Nucleus accumbens (tissue), 56 donors: ENCODE measurements around the gene ARL4A.

Source experiments
- DNase-seq, 56 donors: peaks; one replicate each; lab custom pipeline; 2025; lab: John Stamatoyannopoulos, UW

Gene ARL4A

DNA sequence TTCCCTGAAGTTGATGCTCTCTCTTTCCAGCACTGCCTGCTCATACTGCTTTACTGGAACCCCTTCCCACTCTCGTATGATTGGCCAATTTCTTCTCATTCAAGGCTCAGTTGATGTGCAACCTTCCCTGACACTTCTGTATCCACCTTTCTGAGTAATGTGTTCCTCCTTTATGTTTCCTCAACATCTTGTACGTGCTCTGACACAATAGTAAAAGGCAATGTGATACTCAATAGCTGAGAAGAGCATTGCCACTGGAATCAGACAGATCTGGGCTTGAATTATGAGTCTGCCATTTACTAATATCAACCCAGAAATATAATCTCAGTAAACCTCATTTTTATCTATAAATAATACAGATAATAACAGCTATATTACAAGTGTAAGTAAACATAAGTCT lies 34.7 kb downstream of the ARL4A start:
- no peak for DNase-seq

DNA sequence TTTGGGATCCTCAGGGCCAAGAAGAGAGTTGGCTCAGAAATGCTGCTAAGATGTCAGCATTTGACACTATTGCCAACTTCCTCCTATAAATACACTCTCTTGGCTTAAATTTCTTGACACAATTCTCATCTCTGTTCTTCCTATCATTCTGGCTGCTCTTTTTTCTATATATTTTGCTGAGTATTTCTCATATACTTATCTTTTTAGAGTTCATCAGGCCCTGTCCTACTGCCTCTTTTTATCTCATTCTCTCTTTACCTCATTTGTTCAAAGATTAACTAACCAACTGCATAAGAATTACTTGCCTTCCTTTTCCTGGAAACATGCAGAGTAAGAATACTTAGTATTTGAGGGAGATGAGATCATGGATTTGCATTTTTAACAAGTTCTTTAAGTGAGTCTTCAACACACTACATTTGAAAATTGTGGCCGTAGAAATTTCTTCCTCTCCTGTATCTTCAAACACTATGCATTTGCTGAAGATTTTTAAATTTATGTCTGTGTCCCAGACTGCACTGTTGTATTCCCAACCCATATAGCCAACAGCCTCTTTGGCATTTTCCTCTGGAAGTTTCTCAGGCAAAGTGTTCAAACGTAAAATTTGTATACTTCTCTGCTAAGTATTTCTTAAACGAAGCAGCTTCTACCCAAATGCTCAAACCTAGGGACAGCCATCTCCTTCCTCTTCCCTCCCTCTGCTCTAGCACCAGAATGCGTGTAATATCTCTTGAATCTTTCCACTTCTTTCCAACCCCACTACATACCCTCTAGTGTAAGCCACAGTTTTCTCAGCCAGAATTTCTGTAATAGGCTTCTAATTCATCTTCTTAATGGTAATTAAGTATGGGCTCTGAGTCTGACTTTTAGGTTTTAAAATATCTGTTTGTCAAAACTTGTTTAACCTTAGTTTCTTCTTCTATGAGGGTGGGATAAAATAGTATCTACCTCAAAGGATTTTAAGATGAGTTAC lies 35.5 kb downstream of the ARL4A start:
- no peak for DNase-seq

DNA sequence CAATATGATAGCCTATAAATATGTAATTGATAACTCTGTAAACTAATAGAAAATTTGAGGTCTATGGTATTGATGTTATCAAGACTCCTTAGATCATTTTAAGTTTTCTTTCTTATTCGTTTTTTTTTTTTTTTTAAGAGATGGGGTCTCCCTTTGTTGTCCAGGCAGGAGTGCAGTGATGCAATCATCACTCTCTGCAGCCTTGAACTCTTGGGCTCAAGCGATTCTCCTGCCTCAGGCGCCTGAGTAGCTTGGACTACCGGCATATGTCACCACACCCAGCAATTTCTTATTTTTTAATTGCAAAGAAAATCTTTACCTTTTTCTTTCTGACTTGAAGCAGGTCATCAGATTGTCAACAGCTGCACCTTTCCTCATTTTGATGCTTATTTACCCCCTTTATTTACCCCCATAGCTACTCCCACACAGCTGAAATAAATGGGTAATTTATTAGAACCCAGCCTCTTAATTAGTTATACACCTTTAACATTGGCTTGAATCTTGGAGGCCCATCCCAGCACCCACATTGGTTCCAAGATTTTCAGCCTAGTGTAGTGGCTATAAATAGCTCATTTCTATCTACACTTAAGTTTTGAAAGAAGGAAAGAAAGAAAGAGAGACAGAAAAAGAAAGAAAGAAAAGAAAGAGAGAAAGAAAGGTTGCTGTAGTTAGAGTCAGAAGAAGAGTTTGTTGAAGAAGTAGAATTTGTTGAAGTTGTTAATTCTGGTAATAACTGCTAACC lies 38.3 kb downstream of the ARL4A start:
- DNase-seq: no peak

DNA sequence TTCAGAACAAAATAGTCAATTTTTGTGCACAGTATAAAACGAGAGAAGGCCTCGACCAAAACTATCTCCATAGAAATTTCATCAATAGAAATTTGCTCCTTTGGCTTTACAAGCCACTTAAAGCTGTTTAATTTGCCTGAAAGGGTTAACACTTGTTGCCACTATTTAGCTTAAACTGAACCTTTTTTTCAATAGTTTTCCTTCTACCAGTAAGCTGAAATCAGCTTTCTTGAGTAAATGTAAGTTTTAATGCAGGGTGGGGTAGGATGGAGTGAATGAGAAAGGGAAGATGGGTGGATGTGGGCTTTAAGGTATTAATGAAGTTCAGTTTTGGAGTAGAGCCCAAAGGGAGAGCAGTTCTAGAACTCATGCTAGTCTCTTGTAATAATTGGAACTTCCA lies 39.5 kb downstream of the ARL4A start:
- DNase-seq: no peak

DNA sequence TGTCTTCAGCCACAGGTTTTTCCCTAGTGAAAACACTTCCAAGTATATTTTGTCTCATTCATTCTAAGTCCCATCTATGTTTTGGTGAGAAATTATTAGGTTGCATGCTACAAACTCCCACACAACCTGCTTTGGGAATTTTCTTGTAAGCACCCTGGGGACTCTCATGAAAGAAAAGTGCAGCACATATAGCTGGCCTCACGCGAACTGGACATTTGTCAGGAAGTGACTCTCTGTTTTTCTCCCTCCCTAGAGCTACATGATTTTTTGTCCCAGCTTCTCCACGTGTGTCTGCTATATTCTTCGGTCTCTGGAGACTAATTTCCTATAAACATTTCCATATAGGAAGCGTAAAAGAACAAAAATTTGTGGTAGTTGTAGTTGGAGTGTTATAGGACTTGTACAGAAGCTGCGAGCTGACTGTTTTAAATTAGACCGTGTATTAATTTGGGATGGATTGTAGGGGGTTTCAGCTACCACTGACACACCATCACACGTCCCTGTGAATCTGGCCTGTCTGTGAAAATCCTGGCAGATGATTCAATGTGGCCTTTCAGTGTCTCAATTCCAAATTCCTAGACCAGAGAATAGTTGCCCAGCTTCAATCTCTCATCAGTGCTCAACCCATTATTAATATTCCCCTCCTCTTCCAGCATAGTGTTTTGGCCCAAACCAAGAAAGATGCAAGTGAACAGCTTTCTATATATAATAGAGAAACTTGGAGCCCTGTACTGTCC lies 40.2 kb downstream of the ARL4A start:
- no peak for DNase-seq

DNA sequence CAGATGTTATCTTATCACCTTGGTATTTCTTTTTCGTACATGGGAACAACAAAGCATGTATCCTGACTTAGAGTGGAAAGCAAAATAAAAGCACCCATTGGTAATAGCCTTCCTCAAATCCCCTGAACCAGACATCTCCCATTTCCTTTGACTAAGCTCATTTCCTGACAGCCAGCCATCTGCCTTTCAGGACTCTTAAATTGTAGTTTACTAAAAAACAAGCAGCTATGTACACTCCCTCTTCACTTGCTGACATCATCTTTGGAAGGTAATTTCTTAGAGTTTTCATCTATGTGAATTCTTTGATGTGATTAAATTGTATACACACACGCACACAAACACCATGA lies 40.7 kb downstream of the ARL4A start:
- no peak for DNase-seq

DNA sequence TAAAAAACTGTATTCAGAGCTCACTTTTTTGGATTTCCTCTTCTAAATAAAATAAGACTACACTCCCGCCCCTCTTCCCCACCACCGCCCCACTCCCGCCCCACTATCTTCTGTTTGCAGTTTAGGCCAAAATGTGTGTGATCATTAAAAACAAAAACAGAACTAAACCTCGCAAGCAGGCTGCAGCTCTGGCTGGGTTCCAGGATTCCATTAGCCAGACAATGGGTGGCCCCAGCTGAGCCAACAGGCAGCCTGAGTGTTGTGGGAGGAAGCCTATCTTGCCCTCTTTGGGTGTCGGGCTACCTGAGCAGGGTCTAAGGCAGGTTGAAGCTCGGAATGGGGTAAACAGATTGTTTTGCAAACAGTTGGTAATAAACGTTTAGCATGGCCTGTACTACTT lies 41.7 kb downstream of the ARL4A start:
- DNase-seq: peak in 29 of 56 donors; percentile 4 to 70 (median 15)

DNA sequence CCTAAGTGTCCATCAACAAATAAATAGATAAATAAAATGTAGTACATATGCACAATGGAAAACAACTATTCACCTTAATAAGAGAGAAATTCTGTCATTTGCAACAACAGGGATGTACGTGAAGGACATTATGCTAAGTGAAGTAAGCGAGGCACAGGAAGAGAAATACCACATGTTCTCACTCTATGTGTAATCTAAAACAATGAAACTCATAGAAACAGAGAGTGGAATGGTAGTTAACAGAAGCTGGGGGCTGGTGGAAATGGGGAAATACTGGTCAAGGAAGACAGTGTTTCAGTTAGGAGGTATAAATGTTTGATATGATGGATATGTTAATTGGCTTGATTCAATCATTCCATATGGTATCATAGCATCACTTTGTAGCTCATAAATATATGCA lies 43.1 kb downstream of the ARL4A start:
- no peak for DNase-seq

DNA sequence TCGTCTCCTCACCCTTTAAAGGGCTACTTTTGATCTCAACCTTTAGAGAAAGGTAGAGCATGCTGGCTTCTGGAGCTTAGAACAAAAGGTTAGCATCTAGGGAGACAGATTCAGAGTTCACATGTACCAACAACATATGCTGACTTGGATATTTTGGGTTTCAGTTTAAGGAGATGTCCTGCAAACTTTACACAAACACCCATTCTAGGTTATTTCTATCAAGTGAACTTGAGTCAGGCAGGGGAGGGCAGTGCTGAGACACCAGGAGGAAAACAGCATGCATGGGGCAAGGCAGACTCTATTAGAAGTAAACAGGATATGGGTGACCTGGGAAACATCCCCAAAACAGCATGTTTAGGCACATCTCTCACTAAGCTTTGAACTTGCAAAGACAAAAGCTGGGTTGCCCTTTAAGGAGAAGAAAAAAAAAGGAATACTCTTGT lies 43.8 kb downstream of the ARL4A start:
- DNase-seq: no peak

DNA sequence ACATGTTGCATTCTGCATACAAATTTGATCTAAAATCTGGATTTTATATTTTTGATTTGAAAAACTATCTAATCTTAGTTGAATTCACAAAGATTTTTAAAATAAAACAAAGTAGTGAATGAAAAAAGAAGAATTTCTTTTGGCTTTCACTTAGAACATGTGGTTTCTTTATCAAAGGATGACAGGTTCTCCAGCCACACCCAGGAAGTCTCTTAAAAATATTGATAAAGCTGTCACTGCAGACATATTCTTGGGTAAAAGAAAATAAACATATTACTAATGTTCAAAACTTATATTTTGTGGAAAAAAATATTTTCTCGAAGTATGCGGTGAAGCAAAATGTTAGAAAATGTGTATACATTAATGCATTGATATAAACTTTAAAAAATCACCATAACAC lies 44.3 kb downstream of the ARL4A start:
- no peak for DNase-seq

DNA sequence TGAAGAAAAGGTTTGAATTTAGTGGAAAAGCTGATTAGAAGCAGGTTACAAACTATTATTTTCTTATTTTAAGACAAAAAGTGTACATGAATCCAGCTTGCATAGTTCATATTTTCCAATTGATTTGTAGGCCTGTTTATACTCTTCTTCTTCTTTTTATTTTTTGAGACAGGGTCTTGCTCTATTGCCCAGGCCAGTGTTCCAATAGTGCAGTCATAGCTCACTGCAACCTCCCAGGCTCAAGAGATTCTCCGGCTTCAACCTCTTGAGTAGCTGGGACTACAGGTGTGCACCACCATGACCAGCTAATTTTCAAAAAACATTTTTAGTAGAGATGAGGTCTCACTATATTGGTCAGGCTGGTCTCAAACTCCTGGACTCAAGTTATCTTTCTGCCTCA lies 45.0 kb downstream of the ARL4A start:
- no peak for DNase-seq

DNA sequence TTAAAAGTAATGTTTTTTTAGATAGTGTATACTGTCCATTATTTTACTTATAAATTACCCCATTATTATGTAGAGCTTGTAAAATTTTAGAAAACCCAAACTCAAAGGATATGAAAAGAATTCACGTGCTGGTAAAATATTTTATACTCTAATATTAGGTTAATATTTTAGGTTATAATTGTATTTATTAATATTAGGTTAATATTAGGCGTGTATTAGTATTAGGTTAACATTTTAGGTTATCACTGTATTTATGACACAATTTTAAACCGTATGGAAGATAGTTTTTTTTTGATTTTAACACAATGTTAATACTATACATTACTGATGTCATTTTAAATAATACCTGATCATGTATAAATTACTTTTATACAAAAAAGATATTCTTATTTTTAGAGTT lies 48.5 kb downstream of the ARL4A start:
- DNase-seq: no peak

DNA sequence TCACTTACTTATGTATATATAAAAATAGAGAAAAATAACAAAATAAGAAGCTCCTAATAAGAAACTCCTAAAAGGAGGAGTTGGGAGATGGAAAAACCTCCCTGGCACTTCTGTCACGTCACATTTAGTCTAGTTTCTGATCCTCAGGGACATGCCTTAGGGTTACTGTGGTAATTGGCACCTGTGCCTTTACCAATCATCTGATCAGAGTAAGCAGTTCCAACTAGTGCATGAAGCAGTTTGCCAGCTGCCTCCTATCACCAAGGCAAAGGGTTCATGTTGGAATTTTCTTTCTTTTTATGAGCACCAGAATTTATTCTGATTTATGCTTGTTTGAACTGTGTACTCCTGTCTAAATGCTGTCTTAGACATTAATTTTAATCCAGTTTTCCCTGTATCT lies 49.9 kb downstream of the ARL4A start:
- peak in 1 of 56 donors; percentile 1 for DNase-seq

DNA sequence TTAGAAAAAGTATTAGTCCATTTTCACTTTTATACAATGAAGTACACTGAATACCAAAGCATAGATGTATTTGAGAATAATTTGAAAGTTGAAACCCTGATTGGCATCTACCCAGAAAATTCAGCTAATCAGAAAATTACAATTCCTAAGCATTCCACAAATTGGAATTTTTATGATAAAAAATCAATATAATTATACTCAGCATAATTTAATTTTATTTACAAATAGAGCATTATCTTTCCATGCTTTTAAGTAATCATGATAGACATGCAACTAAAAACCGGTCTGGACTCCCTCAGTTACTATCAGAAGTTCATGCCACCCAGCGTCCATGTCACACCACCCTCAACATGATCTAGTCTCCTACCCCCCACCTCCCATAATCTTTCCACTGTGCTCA lies 50.4 kb downstream of the ARL4A start:
- DNase-seq: no peak

DNA sequence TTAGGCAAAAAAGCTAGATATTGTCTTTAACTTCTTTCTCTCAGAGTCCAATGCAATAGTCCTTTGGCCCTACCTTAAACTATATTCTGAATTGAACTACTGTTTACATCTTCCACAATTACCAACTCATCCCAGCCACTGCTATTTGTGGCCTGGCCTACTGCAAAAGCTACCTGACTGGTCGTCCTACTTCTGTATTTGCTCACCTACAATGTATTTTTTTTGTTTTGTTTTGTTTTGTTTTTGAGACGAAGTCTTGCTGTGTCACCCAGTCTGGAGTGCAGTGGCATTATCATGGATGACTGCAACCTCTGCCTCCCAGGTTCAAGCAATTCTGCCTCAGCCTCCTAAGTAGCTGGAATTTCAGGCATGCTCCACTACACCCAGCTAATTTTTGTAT lies 51.2 kb downstream of the ARL4A start:
- no peak for DNase-seq
